HG02763 (cell line): ENCODE results near the gene LRBA.

Experiments
- ATAC-seq: cut with Tn5 transposase; IDR thresholded peaks from one replicate; pipeline ENCODE4 v1.9.1; 2021; ENCODE audit warnings: mild to moderate bottlenecking, moderate library complexity; ENCODE audit not compliant: unreplicated experiment

Gene LRBA

DNA sequence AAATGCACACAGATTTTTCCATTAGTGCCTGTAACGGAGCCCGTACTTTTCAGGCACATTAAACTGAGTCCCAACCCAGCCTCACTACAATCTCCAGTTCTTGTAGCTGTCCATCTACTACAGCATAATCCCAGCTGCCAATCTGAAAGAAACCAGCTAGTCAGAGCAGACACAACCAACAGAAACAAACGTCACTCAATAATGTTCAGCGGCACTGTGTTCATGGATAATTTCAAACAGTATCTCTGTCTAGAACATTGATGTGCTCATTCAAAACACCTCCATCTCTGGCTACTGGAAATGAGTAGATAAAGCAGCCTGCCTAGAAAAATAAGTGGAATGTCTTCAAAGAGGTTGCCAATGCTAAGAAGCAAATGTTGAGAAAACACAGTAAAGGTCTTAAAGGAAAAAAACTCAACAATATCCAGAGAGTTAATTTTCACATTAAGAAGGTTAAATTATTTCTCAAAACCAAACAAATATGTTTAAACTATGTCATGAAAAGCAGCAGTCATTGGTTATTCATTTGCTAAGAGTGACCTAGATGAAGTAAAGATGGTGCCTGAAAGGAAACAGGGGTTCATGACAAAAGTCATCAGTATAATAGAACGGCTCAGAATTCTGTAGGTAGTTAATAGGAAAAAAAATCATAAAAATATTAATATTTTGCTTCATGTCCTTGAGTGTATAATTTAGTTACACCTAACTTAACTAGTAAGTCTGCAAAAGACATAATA is 678.2 kb downstream of the LRBA start:
- no peak for ATAC-seq

DNA sequence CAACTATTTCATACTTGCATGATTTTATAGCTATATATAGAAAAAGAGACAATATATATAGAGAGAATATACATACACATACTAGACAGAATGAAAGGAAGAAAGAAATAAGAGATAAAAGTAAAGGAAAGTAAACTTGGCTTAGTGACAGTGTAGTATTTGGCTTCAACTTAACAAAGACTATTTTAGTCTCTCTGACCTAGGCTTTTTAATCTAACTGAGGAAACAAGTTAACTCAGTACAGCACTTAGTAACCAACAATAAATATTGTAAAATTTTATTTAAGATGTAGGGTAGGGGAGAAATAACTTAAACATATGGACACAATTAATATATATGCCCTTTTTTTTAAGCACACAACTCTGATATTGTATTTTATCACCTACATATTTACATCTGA is 682.1 kb downstream of the LRBA start:
- ATAC-seq: no peak

DNA sequence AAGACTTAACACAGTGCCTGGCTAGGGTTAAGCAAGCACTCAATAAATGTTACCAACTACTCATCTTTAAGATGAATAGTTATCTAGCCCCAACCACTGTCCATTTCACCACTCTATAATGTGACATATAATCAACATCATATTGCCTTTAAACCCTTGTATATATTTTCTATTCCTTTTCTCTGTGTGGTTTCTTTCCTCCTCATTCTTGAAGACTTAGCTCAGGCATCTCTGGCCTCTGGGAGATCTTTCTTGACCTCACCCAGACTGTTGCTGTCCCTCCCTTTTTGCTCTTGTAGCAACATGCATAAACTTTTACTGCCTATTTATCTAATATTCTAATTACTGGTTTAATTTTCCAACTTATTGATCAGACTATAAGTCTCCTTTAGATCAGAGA is 683.0 kb downstream of the LRBA start:
- no peak for ATAC-seq

DNA sequence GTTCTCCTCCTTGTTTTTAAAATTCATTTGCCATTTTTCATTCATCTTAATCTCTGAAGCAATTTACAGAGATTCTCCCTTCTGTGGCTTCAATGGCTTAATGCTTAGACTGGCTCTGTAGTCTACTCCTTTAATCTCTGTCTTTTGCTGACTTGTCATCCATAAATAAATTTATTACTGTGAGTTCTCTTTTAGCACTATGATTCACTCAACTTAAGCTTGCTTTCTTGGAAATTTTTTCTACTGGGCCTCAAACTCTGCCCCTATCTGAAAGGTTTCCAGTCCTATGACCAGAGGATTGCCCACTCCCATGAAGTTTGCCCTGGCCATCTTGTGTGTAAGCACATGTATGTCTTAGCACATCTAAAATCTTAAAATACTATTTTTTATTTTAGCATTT is 685.7 kb downstream of the LRBA start:
- no peak for ATAC-seq

GRCh38 chr4:150328496-150328895 is 686.6 kb downstream of the LRBA start:
- no peak for ATAC-seq

DNA sequence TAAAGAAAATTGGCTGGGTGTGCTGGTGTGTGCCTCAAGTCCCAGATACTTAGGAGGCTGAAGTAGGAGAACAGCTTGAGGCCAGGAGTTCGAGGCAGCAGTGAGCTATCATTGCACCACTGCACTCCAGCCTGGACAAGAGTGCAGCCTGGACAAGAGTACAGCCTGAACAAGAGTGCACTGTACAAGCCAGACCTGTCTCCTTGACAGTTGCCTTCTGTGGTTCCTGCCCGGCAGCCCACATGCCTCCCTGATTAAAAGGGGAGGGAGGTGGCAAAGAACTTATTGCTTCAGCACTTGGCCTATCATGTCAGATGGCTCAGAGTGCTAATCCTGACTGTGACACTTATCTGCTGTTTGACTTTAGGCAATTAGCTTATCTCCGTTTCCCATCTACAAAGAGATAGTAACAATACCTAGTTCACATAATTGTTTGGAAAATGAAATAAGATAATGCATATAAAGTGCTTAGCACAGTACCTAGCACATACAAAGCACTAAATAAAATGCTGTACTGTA is 687.8 kb downstream of the LRBA start:
- ATAC-seq: no peak

GRCh38 chr4:150325872-150326271 is 689.2 kb downstream of the LRBA start:
- ATAC-seq: peak; percentile 70

GRCh38 chr4:150323406-150324325 is 691.4 kb downstream of the LRBA start:
- no peak for ATAC-seq

DNA sequence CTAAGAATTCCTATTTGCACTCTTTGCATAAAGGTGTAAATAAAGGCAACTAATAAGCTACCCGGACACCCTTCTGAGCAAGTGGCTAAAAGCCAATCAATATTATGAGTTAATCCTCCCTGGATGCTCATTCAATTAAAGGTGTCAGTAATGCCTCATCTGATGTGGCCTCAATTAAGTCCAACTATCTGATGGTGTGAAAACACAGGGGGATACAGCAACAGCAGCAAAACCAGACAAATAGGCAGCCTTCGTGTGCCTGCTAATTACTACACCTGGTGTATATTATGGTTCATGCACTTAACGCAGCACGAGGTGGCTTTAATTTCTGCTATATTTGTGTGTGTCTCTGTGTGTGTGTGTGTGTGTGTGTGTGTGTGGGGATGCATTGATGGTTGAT is 692.4 kb downstream of the LRBA start:
- no peak for ATAC-seq

DNA sequence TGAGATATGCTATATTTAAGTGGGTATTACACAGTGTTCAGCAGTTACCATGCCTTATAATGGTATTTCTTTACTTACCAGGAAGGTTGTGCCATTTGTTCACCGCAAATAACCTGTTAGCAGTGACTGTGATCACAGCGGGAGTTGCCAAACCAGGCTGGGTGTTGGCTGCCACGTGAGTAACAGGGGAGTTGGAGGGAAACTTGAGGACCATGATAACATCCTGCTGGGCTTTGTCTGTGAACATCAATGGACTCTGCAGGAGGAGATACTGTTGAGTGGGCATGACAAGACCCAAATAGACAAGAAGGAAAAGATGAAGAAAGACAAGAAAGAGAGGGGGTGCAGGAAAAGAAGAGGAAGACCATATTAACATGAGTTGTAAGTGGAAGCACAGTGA is 694.0 kb downstream of the LRBA start:
- no peak for ATAC-seq

DNA sequence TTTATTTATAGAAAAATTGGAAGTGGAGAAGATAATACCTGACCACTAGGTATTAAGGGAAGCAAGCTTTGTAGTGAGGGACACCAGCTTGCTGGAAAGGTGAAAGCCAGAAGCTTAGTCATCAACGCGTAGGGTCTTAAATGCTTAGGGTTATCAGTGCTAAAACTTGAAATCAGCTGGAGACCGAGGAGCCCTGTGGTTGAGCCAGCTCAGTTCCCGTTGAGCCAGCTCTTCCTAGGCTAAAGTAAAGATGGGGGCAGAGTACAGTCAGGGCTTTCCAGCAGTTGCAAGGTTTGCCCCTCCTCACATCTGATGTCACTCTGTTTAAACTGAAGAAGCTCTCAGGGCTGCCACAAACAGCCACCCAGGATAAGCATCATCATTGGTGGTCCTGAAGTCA is 696.1 kb downstream of the LRBA start:
- no peak for ATAC-seq

DNA sequence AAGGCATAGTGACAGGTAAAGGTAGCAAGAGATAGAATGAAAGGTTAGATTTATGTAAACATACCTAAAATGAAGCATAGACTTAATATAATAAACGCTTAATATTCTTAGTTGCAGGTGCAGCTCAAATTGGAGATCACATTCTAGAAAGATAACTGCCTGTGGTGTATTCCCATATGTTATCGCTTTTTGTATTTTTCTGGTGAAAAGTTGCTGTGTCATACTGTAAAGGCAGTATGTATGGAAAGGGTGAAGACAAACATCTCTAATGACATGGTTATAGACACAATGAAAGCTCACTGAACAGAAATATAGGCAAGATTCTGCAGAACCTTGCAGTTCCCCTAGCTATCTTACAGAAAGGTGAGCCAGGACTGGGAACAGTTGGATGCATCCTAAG is 696.6 kb downstream of the LRBA start:
- ATAC-seq: no peak

GRCh38 chr4:150316332-150317205 is 698.5 kb downstream of the LRBA start:
- ATAC-seq: no peak

GRCh38 chr4:150315691-150316090 is 699.4 kb downstream of the LRBA start:
- ATAC-seq: no peak

GRCh38 chr4:150315175-150315574 is 699.9 kb downstream of the LRBA start:
- ATAC-seq: no peak

- ATAC-seq: no peak
These were observed 701.1 kb downstream of the LRBA start for GRCh38 chr4:150314031-150314430.

DNA sequence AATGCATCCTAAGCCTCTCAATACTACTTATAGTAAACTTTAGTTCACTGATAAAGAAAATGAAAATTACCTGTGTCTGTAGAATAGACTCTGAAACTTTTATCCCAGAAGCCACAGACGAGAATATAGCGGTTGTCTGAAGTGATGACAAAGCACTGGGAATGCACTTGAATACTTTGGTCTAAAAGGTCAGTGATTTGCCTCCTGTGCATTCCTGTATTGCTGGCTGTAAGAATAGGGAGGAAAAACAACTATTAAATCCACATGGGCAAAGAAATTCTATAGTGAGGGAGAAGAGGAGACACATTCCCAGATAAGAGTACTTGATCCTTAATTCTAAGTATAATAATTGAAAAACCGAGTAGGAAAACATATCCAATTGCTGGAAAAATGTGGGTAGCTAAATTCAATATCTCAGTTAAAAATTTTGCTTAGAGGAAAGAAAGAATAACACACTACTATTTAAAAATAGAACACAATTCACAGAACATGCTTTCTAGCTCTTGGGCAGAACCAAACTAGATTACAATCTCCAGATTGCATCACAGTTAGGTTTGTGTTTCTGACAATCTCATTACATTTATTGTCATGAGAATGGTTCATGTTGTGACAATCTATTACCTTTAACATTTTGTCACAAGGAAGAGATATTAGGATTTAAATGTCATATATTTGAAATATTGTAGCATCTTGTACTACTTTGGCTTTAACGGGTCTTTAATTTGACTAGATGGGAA is 704.8 kb downstream of the LRBA start:
- no peak for ATAC-seq

- ATAC-seq: no peak
These were observed 706.1 kb downstream of the LRBA start for GRCh38 chr4:150308824-150309472.

GRCh38 chr4:150306719-150307118 is 708.4 kb downstream of the LRBA start:
- ATAC-seq: no peak

DNA sequence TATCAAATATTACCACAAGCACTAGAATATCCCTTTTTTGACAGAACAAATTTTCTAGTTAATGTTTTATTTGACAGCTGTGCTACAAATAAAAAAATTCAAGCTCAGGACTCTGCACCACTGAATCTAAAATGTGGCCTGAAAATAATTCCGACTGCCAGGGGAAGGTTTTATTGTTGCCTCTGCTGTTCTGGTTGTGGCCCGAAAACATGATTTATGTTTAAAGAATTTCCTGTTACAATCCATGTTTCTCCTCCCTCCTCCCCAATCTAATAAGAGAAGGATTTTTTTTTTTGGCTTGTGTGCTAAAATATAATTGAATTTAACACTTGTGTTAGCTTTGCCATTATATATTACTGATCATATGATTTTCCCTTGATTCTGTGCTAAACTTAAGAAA is 709.1 kb downstream of the LRBA start:
- ATAC-seq: no peak
